Fibroblast of lung (primary cell): Measurements from ENCODE around the gene EMP3. TPM values are rescaled to one million over a fixed set of nuclear protein-coding genes. Genes with fewer than 3 reads are reported as not detected.

Source experiments
- DNase-seq, 2 donors: peaks; one replicate each; pipeline versions ENCODE4 v3.0.0 to v3.0.0-alpha.2; 2010; ENCODE audit warnings: low read depth in 2 of 2
- H2AFZ ChIP-seq: 2 replicates; pipeline ENCODE4 v1.5.1; 2012; ENCODE audit warnings: low read length, control low read depth, inconsistent platforms
- H3K27ac ChIP-seq: 2 replicates; pipeline ENCODE4 v1.5.1; 2011; ENCODE audit warnings: low read length, control low read depth; ENCODE audit not compliant: insufficient read depth
- H3K27me3 ChIP-seq: 2 replicates; pipeline ENCODE4 v1.5.1; 2011; ENCODE audit warnings: mild to moderate bottlenecking, low read length; ENCODE audit not compliant: control insufficient read depth, insufficient read depth
- H3K36me3 ChIP-seq: 2 replicates; pipeline ENCODE4 v1.5.1; 2011; ENCODE audit warnings: low read length; ENCODE audit not compliant: control insufficient read depth, insufficient read depth
- H3K4me1 ChIP-seq: 2 replicates; pipeline ENCODE4 v1.5.1; 2011; ENCODE audit warnings: low read length; ENCODE audit not compliant: control insufficient read depth, insufficient read depth; ENCODE audit errors: extremely low read depth
- H3K4me2 ChIP-seq: 2 replicates; pipeline ENCODE4 v1.5.1; 2011; ENCODE audit warnings: low read length, control low read depth; ENCODE audit not compliant: insufficient read depth; ENCODE audit errors: extremely low read depth
- H3K4me3 ChIP-seq, 4 experiments: fragments of 200-600 bp in 1 of 4; sonication (generic) in 1 of 4; replicated peaks in 1 of 4; 2 replicates each; pipeline ENCODE4 v1.5.1; 2011 to 2016; ENCODE audit warnings: low read length in 4 of 4, low read depth in 3 of 4, mild to moderate bottlenecking in 3 of 4, control low read depth in 2 of 4, inconsistent platforms in 1 of 4, mixed read lengths in 1 of 4; ENCODE audit not compliant: insufficient read depth in 1 of 4; ENCODE audit errors: control extremely low read depth in 1 of 4
- H3K79me2 ChIP-seq: 2 replicates; pipeline ENCODE4 v1.5.1; 2012; ENCODE audit warnings: mild to moderate bottlenecking, low read length, inconsistent platforms; ENCODE audit not compliant: control insufficient read depth, insufficient read depth
- H3K9ac ChIP-seq: 2 replicates; pipeline ENCODE4 v1.5.1; 2011; ENCODE audit warnings: mild to moderate bottlenecking, low read length, control low read depth; ENCODE audit not compliant: insufficient read depth
- H3K9me3 ChIP-seq: 2 replicates; pipeline ENCODE4 v1.5.1; 2012; ENCODE audit warnings: low read depth, low read length; ENCODE audit not compliant: control insufficient read depth, insufficient read depth
- H4K20me1 ChIP-seq: 2 replicates; pipeline ENCODE4 v1.5.1; 2011; ENCODE audit warnings: low read length; ENCODE audit not compliant: control insufficient read depth, insufficient read depth; ENCODE audit errors: extremely low read depth
- EZH2 ChIP-seq: IDR thresholded peaks from 2 replicates; pipeline ENCODE4 v1.5.1; 2012; ENCODE audit warnings: low read length, control low read depth, mild to moderate bottlenecking; ENCODE audit errors: missing control alignments
- polyA plus RNA-seq, 2 donors: library from polyadenylated mRNA; depleted of rRNA in 1 of 2; stranded (reverse) in 1 of 2; unstranded in 1 of 2; fragments of >200 nt; gene quantifications; 2 replicates each; pipeline ENCODE4 v1.2.1, GENCODE V29; 2011 to 2012; ENCODE audit warnings: missing spikeins in 1 of 2
- total RNA-seq: library from RNA; depleted of rRNA; stranded (reverse); fragments of >200 nt; gene quantifications from 2 replicates; pipeline ENCODE4 v1.2.1, GENCODE V29; 2014
- TF ChIP-seq, protein P1 (sequence below), 2 donors: IDR thresholded peaks in 1 of 2; conservative IDR thresholded peaks in 1 of 2; 1 replicate in 1 of 2; 2 replicates in 1 of 2; pipeline ENCODE4 v1.5.1; 2011 to 2012; ENCODE audit warnings: low read length in 2 of 2, control low read depth in 1 of 2, inconsistent platforms in 1 of 2, low read depth in 1 of 2, mild to moderate bottlenecking in 1 of 2

The EMP3 gene
- total and polyA plus RNA-seq, 2 donors (not counting 1 experiment from before 2014, with no cell fraction given), result 246 to 303 TPM

DNA sequence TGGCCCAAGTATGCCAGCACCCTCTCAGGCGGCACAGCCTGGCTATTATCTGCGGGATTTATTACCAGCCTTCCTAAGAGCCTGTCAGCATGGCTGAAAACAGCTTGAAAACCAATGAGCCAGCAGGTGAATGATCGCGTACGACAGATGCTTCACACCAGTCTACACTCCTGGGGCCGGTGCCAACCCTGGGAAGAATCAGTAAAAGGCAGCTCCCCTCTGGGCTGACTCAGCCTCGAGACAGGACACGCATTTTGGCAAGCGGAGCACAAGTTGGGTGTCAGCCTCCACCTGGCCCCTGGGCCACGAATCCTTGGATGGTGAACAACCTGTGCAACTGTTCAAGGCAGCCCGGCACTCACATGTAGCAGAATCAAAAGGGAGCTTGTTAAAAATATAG, 15.6 kb downstream of the EMP3 start:
- H3K4me3 ChIP-seq, result no peak overlapping the region
- no peak overlapping the region for H3K27ac ChIP-seq
- no peaks in the 10 kb centered on the region for H3K36me3 ChIP-seq
- H4K20me1 ChIP-seq, result no peaks in the 10 kb centered on the region
- no peak overlapping the region for H2AFZ ChIP-seq
- DNase-seq, result peak in 1 of 2 donors; percentile 63
- no peak overlapping the region for H3K9ac ChIP-seq
- H3K4me2 ChIP-seq, result no peak overlapping the region
- no peaks in the 10 kb centered on the region for H3K79me2 ChIP-seq
- H3K27me3 ChIP-seq, result no peaks in the 10 kb centered on the region
- TF ChIP-seq, protein P1, sequence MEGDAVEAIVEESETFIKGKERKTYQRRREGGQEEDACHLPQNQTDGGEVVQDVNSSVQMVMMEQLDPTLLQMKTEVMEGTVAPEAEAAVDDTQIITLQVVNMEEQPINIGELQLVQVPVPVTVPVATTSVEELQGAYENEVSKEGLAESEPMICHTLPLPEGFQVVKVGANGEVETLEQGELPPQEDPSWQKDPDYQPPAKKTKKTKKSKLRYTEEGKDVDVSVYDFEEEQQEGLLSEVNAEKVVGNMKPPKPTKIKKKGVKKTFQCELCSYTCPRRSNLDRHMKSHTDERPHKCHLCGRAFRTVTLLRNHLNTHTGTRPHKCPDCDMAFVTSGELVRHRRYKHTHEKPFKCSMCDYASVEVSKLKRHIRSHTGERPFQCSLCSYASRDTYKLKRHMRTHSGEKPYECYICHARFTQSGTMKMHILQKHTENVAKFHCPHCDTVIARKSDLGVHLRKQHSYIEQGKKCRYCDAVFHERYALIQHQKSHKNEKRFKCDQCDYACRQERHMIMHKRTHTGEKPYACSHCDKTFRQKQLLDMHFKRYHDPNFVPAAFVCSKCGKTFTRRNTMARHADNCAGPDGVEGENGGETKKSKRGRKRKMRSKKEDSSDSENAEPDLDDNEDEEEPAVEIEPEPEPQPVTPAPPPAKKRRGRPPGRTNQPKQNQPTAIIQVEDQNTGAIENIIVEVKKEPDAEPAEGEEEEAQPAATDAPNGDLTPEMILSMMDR (conservative IDR thresholded peaks at IDR 0.05 in 1 of 2, IDR thresholded peaks at IDR 0.05 in 1 of 2; ENCODE audit: low read depth in 1 of 2, low read length in 2 of 2), result no peak
- no peak for TF ChIP-seq EZH2
- no peaks in the 10 kb centered on the region for H3K9me3 ChIP-seq
- H3K4me1 ChIP-seq, result no peaks in the 10 kb centered on the region

DNA sequence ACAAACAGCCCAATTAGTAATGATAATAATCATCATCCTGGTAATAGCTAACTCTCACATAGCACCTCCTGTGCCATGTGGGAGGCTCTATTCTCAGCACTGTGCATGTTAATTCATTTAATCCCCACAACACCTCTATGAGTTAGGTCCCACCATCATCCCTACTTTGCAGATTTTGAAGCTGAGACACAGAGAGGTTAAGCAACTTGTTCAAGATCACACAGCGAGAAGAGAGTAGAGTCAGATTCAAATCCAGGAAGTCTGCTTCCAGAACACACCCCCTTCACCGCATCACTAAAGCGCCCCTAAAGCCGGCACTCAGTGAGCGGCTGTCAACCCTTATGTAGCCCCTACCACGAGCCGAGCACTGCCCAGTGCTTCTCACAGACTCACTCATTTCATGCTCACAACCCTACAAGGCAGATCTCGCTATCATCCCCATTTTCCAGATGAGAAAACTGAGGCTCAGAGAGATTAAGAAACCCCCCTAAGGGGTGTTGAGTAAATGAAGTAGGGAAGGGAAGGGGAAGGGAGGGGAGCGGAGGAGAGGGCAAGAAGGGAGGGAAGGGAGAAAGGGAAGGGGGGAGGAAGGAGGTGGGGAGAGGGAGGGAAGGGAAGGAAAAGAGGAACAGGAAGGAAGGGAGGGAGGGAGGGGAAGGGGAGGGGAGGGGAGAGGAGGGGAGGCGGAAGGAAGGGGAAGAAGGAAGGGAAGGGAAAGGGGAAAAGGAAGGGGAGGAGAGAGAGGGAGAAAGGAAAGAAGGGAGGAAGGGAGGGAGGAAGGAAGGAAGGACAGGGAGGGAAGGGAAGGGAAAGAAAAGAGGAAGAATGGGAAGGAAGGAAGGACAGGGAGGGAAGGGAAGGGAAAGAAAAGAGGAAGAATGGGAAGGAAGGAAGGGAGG, 16.4 kb downstream of the EMP3 start:
- no peaks in the 10 kb centered on the region for H3K9me3 ChIP-seq
- no peaks in the 10 kb centered on the region for H3K4me1 ChIP-seq
- no peaks in the 10 kb centered on the region for H3K36me3 ChIP-seq
- H3K4me3 ChIP-seq, result no peak overlapping the region
- H2AFZ ChIP-seq, result no peak overlapping the region
- no peak overlapping the region for H3K9ac ChIP-seq
- no peak for TF ChIP-seq EZH2
- TF ChIP-seq, protein P1 (conservative IDR thresholded peaks at IDR 0.05 in 1 of 2, IDR thresholded peaks at IDR 0.05 in 1 of 2; ENCODE audit: low read depth in 1 of 2, low read length in 2 of 2), result no peak
- H3K27ac ChIP-seq, result no peak overlapping the region
- no peaks in the 10 kb centered on the region for H3K27me3 ChIP-seq
- DNase-seq, result no peak
- H3K4me2 ChIP-seq, result no peak overlapping the region
- H3K79me2 ChIP-seq, result no peaks in the 10 kb centered on the region
- H4K20me1 ChIP-seq, result no peaks in the 10 kb centered on the region

DNA sequence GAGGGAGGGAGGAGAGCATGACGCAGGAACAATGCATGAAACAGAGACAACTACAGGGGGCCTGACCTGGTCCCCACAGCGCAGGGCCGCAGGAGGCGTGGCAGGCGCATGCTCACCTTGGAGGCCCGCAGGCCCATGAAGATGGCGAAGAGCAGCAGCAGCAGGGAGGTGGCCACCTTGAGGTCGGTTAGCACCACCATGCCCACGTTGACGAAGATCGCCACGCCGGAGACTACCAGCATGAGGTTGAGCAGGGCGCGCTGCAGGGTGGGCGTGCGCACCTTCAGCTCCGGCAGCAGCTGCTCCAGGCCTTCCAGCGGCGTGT, 17.0 kb downstream of the EMP3 start:
- no peak for DNase-seq
- H3K27ac ChIP-seq, result no peak overlapping the region
- TF ChIP-seq, protein P1 (conservative IDR thresholded peaks at IDR 0.05 in 1 of 2, IDR thresholded peaks at IDR 0.05 in 1 of 2; ENCODE audit: low read depth in 1 of 2, low read length in 2 of 2), result no peak
- TF ChIP-seq EZH2, result no peak
- H3K9me3 ChIP-seq, result no peaks in the 10 kb centered on the region
- no peak overlapping the region for H3K9ac ChIP-seq
- no peaks in the 10 kb centered on the region for H3K4me1 ChIP-seq
- H4K20me1 ChIP-seq, result no peaks in the 10 kb centered on the region
- no peak overlapping the region for H3K4me2 ChIP-seq
- H3K36me3 ChIP-seq, result no peaks in the 10 kb centered on the region
- H2AFZ ChIP-seq, result no peak overlapping the region
- no peaks in the 10 kb centered on the region for H3K79me2 ChIP-seq
- no peaks in the 10 kb centered on the region for H3K27me3 ChIP-seq
- no peak overlapping the region for H3K4me3 ChIP-seq
